Vagina (tissue), 2 donors: ENCODE results near the gene TRAF6.

Experiments
- POLR2A ChIP-seq, 2 donors: fragments of 450-650 bp; IDR thresholded peaks; one replicate each; pipeline ENCODE4 v1.6.1; 2017; ENCODE audit warnings: antibody characterized with exemption in 2 of 2, mild to moderate bottlenecking in 2 of 2, moderate library complexity in 2 of 2
- POLR2AphosphoS5 ChIP-seq, 2 donors: sonication (generic); formaldehyde crosslinking; IDR thresholded peaks; one replicate each; pipeline ENCODE4 v1.9.0; 2017; ENCODE audit warnings: antibody characterized with exemption in 2 of 2, mild to moderate bottlenecking in 2 of 2, low read depth in 1 of 2; ENCODE audit not compliant: insufficient read depth in 1 of 2
- TF ChIP-seq, protein P1 (sequence below), 3 experiments: fragments of 450-650 bp in 2 of 3; fragments of 200-600 bp in 1 of 3; sonication (generic) in 1 of 3; IDR thresholded peaks; one replicate each; pipeline ENCODE4 v1.5.1; 2017 to 2019; ENCODE audit warnings: antibody characterized with exemption in 3 of 3, mild to moderate bottlenecking in 2 of 3, moderate library complexity in 2 of 3

DNA sequence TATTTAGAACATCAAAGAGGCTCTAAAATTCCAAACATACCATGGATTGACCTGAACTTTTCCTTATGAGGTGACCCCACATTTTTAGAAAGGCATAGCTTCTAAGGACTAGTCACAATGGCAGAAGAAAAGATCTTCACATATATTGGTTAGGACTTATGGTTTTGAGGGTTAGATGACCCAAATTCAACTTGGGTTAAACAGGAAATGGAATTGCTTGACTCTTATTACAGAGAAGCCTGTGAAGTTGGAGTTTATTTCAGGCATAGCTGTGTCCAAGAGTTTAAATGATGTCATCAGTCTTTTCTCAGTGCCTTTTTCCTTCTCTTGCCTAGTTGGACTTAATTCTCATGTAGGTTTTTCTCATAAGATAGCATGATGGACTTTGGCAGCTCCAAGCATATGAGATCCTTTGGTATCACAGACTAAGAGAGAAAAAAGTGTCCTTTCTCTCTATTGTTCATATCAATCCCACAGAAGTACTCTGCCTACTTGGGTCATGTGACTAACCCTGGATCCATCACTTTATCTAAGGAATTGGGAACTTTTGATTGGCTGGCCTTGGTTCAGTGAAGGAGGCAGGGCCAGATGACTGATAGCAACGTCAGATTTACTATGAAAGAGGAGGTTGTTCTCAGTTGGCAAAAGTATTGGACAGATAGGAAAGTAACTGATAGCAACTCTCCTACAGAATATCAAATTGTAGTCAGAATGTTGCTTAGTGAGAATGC, 40.5 kb upstream of the TRAF6 start:
- TF ChIP-seq, protein P1, sequence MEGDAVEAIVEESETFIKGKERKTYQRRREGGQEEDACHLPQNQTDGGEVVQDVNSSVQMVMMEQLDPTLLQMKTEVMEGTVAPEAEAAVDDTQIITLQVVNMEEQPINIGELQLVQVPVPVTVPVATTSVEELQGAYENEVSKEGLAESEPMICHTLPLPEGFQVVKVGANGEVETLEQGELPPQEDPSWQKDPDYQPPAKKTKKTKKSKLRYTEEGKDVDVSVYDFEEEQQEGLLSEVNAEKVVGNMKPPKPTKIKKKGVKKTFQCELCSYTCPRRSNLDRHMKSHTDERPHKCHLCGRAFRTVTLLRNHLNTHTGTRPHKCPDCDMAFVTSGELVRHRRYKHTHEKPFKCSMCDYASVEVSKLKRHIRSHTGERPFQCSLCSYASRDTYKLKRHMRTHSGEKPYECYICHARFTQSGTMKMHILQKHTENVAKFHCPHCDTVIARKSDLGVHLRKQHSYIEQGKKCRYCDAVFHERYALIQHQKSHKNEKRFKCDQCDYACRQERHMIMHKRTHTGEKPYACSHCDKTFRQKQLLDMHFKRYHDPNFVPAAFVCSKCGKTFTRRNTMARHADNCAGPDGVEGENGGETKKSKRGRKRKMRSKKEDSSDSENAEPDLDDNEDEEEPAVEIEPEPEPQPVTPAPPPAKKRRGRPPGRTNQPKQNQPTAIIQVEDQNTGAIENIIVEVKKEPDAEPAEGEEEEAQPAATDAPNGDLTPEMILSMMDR (IDR thresholded peaks at IDR 0.05), result no peak
- no peak for TF ChIP-seq POLR2AphosphoS5 (IDR thresholded peaks at IDR 0.05; ENCODE audit: insufficient read depth in 1 of 2, low read depth in 1 of 2)
- TF ChIP-seq POLR2A (IDR thresholded peaks at IDR 0.05), result no peak
